Measurements from ENCODE around the gene PPFIBP1.
"Not testable (repeated sequence)": the region's sequence is repeated elsewhere in the genome, so short reads cannot be mapped to it uniquely, and the experiment has no call there.

PPFIBP1 gene

DNA sequence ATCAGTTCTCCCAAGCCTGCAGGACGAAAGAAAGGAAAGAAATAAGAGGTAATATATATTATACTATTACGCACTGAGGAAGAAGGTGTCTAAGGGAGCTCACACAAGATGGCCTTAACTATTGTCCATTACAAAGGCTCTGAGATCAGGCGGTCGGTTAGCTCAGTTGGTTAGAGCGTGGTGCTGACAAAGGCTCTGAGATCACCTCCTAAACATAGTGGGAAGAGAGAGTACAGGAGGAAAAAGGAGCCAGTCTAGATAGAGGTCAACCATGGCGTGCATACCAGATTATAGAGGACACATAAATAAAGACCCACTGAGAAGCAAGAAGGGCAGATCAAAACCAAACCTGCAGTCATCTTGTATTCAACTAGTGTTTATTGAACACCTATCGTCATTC is 118.9 kb downstream of the PPFIBP1 start:
- H3K9me3 ChIP-seq (ENCODE audit: control insufficient read depth, low read length); H3K4me3 ChIP-seq (ENCODE audit: extremely low read depth, insufficient read depth, low read length, poor library complexity, severe bottlenecking); H3K27ac ChIP-seq (ENCODE audit: low read depth, low read length, severe bottlenecking): not testable (repeated sequence)
- Histone ChIP-seq H3K36me3 (ENCODE audit: control insufficient read depth, insufficient read depth, low read length) (peaks cover 48% of the 10 kb centered on the region), H3K4me1 (ENCODE audit: control insufficient read depth, insufficient read depth, low read length, poor library complexity, severe bottlenecking) (peaks cover 12% of the 10 kb centered on the region)
- WGBS, 2 experiments (ENCODE audit: insufficient coverage in 2 of 2) = no CpG with 5 or more reads among the region's 7 CpGs

DNA sequence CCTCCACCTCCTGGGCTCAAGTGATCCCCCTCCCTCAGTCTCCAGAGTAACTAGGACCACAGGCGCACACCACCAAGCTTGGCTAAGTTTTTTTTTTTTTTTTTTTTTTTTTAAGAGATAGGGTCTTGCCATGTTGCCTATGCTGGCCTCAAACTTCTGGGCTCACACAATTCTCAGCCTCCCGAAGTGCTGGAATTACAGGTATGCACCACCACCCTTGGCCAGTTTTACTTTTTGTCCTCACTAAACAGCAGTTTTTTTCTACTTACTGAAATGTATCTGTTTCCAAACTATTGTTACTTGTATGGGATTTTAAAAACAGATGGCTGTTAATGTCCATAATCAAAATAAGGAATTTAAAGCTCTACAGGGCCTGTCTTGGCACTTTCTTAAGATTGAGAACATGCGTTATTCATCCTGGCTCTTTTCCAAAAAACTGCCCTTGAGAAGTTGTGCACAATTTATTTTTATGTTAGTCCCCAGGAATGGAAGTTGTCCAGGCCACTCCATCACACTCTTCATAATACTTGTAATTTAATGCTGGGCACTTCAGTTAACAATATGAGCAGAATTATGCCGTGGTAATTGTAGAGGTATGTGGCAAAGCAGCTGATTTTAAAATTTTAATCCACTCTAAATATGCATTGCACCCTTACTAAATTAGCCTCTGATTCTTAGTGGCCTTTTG is 120.3 kb downstream of the PPFIBP1 start:
- WGBS, 2 experiments (ENCODE audit: insufficient coverage in 2 of 2) = 43 to 70% methylated on average over 1 to 2 of the region's 4 CpGs
- H3K4me1 ChIP-seq (ENCODE audit: control insufficient read depth, insufficient read depth, low read length, poor library complexity, severe bottlenecking) = peaks cover 12% of the 10 kb centered on the region
- no peaks in the 10 kb centered on the region for H3K9me3 ChIP-seq (ENCODE audit: control insufficient read depth, low read length)
- peaks cover 53% of the 10 kb centered on the region for H3K36me3 ChIP-seq (ENCODE audit: control insufficient read depth, insufficient read depth, low read length)
- H3K4me3 ChIP-seq (ENCODE audit: extremely low read depth, insufficient read depth, low read length, poor library complexity, severe bottlenecking) = no peak overlapping the region
- no peak overlapping the region for H3K27ac ChIP-seq (ENCODE audit: low read depth, low read length, severe bottlenecking)

DNA sequence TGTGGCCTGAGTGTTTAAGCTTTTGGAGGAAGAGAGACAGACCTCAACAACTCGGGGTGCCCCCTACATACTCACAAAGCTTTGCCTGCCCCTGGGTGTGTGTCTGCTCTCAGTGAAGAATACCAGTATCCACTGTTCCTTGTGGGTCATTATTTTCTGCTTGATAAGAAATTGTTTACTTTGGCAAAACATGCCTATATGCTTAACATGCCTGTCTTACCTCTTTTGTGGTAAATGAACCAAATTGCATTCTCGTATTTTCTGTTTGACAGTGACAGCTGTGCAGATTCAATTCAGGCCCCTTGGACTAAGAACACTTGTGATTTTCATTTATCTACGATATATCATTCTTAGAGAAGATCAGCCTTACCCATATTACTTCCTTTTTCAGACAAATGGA is 121.7 kb downstream of the PPFIBP1 start:
- H3K4me3 ChIP-seq (ENCODE audit: extremely low read depth, insufficient read depth, low read length, poor library complexity, severe bottlenecking) = no peak overlapping the region
- H3K36me3 ChIP-seq (ENCODE audit: control insufficient read depth, insufficient read depth, low read length) = peaks cover 63% of the 10 kb centered on the region
- no peaks in the 10 kb centered on the region for H3K9me3 ChIP-seq (ENCODE audit: control insufficient read depth, low read length)
- WGBS, 2 experiments (ENCODE audit: insufficient coverage in 2 of 2) = 100% methylated on average over 1 of the region's 3 CpGs
- peaks cover 12% of the 10 kb centered on the region for H3K4me1 ChIP-seq (ENCODE audit: control insufficient read depth, insufficient read depth, low read length, poor library complexity, severe bottlenecking)
- no peak overlapping the region for H3K27ac ChIP-seq (ENCODE audit: low read depth, low read length, severe bottlenecking)

DNA sequence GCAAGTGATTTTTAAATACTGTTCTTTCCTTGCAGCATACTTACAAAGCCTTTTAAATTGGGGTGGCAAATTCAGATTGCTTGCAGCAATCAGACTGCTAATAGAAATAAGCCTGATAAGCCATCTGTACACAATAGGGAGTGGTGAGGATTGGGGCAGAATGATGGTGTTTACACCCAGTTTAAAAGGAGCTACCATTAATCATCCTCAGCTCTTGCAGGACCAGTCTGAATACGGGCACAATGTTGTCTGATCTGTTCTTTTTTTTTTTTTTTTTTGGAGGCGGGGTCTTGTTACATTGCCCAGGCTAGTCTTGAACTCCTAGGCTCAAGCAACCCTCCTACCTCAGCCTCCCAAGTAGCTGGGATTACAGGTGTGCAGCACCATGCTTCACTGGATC is 122.1 kb downstream of the PPFIBP1 start:
- Histone ChIP-seq H3K27ac (ENCODE audit: low read depth, low read length, severe bottlenecking) (no peak overlapping the region), H3K36me3 (ENCODE audit: control insufficient read depth, insufficient read depth, low read length) (peaks cover 61% of the 10 kb centered on the region), H3K9me3 (ENCODE audit: control insufficient read depth, low read length) (no peaks in the 10 kb centered on the region), H3K4me1 (ENCODE audit: control insufficient read depth, insufficient read depth, low read length, poor library complexity, severe bottlenecking) (peaks cover 8% of the 10 kb centered on the region), H3K4me3 (ENCODE audit: extremely low read depth, insufficient read depth, low read length, poor library complexity, severe bottlenecking) (no peak overlapping the region)
- WGBS, 2 experiments (ENCODE audit: insufficient coverage in 2 of 2) = no CpG with 5 or more reads among the region's 2 CpGs

DNA sequence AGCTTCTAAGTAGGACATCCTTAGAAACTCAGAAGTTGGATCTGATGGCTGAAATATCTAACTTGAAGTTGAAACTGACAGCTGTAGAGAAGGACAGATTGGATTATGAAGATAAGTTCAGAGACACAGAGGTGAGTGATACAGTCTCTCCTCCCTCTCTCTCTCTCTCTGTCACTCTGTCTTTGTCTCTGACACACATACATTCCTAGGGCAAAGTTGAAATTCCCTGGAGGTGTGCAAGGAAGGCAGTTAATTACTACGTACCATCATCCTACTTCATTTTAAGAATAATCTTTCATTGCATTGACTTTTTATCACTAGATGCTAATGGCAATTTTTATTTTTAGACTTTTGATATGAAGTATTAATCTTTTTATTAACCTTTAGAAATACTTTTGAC is 126.0 kb downstream of the PPFIBP1 start:
- Histone ChIP-seq H3K9me3 (ENCODE audit: control insufficient read depth, low read length) (no peaks in the 10 kb centered on the region), H3K4me1 (ENCODE audit: control insufficient read depth, insufficient read depth, low read length, poor library complexity, severe bottlenecking) (peaks cover 6% of the 10 kb centered on the region), H3K36me3 (ENCODE audit: control insufficient read depth, insufficient read depth, low read length) (peaks cover 67% of the 10 kb centered on the region), H3K27ac (ENCODE audit: low read depth, low read length, severe bottlenecking) (no peak overlapping the region), H3K4me3 (ENCODE audit: extremely low read depth, insufficient read depth, low read length, poor library complexity, severe bottlenecking) (no peak overlapping the region)
- no CpG with 5 or more reads among the region's 1 CpG for WGBS, 2 experiments (ENCODE audit: insufficient coverage in 2 of 2)

DNA sequence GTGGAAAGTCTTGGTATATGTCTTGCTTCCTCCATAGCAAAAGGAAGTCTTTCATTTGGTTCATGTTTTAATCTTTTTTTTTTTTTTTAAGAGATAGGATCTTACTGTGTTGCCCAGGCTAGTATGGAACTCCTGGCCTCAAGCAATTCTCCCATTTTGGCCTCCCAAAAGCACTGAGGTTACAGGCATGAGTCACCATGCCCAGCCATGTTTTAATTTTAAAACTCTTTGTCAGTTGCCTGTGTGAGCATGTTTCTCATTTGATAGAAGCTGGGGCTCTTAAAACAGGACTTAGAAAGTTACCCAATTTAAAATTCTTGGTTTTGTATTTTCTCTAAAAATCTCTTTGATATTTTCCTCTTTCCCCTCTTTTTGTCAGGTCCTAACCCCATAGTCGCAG is 127.2 kb downstream of the PPFIBP1 start:
- Histone ChIP-seq H3K4me3 (ENCODE audit: extremely low read depth, insufficient read depth, low read length, poor library complexity, severe bottlenecking) (no peak overlapping the region), H3K36me3 (ENCODE audit: control insufficient read depth, insufficient read depth, low read length) (peaks cover 62% of the 10 kb centered on the region), H3K9me3 (ENCODE audit: control insufficient read depth, low read length) (no peaks in the 10 kb centered on the region), H3K4me1 (ENCODE audit: control insufficient read depth, insufficient read depth, low read length, poor library complexity, severe bottlenecking) (no peaks in the 10 kb centered on the region), H3K27ac (ENCODE audit: low read depth, low read length, severe bottlenecking) (no peak overlapping the region)
- WGBS, 2 experiments (ENCODE audit: insufficient coverage in 2 of 2) = no CpG with 5 or more reads among the region's 1 CpG

DNA sequence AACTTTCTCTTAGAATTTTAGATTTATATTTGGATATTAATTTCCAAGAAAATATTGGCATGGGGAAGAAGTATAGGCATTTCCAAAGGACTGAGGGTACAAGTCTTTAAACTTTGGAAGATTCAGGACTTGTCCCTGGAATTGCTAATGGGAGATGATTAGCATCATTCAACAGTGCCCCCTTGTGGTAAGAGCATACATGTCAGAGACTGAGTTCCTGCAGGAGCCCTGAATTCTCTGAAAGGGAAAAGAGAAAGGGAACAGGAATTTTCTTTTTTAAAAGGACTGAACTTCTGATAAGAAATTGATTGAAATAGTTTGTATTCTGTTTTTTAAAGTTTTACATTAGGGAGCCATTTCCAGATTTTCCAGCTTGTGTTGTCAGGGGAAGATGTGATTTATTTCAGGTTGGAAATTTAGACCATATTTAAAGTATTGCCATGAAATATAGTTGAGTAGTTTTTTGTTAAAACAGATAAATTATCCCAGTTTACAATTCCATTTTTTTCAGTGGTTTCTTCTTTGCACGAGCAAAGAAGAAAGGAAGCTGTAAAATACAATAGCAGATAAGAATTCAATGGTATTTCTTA is 128.3 kb downstream of the PPFIBP1 start:
- H3K4me3 ChIP-seq (ENCODE audit: extremely low read depth, insufficient read depth, low read length, poor library complexity, severe bottlenecking) = no peak overlapping the region
- H3K36me3 ChIP-seq (ENCODE audit: control insufficient read depth, insufficient read depth, low read length) = peaks cover 63% of the 10 kb centered on the region
- no peaks in the 10 kb centered on the region for H3K9me3 ChIP-seq (ENCODE audit: control insufficient read depth, low read length)
- no peak overlapping the region for H3K27ac ChIP-seq (ENCODE audit: low read depth, low read length, severe bottlenecking)
- WGBS, 2 experiments (ENCODE audit: insufficient coverage in 2 of 2) = no CpG with 5 or more reads among the region's 1 CpG
- H3K4me1 ChIP-seq (ENCODE audit: control insufficient read depth, insufficient read depth, low read length, poor library complexity, severe bottlenecking) = no peaks in the 10 kb centered on the region

DNA sequence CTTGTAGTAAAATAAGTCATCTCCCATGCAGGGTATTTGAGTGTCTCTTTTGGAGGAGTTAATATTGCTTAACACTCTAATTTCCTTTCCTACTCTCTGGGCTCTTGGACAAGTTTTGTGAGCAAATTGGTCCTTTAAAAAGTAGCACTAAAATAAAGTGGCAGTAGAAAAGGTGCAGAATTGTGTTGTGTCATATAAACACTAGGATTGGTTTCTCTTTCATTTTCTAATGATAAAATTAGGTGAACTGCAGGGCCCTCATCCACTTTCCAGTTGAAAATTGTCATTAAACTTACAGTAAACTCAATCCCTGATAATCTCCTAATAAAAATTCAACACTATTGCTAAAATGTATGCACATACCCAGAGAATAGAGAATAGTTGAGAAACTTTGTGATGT is 129.7 kb downstream of the PPFIBP1 start:
- Histone ChIP-seq H3K4me3 (ENCODE audit: extremely low read depth, insufficient read depth, low read length, poor library complexity, severe bottlenecking) (no peak overlapping the region), H3K27ac (ENCODE audit: low read depth, low read length, severe bottlenecking) (no peak overlapping the region), H3K36me3 (ENCODE audit: control insufficient read depth, insufficient read depth, low read length) (peaks cover 66% of the 10 kb centered on the region), H3K9me3 (ENCODE audit: control insufficient read depth, low read length) (no peaks in the 10 kb centered on the region), H3K4me1 (ENCODE audit: control insufficient read depth, insufficient read depth, low read length, poor library complexity, severe bottlenecking) (no peaks in the 10 kb centered on the region)

DNA sequence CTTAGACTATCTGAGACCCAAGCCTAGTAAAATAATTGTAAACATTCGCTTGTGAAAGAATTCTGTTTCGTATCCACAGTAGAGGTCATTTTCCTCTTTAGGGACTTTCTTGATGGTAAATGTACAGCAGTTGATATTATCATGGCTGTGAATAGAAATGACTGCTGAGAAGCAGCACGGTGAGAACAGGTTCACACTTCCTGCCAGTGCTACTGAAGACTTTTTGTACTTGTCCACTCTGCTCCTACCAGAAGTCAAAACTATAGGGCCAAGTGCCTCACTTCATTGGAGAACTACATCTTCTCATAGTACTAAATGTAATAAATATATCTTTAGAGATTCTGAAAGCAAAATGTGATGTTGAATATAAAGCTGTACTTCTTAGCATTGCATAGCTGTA is 131.5 kb downstream of the PPFIBP1 start:
- not testable (repeated sequence) for H3K4me3 ChIP-seq (ENCODE audit: extremely low read depth, insufficient read depth, low read length, poor library complexity, severe bottlenecking); H3K27ac ChIP-seq (ENCODE audit: low read depth, low read length, severe bottlenecking); H3K9me3 ChIP-seq (ENCODE audit: control insufficient read depth, low read length); H3K4me1 ChIP-seq (ENCODE audit: control insufficient read depth, insufficient read depth, low read length, poor library complexity, severe bottlenecking)
- peaks cover 69% of the 10 kb centered on the region for H3K36me3 ChIP-seq (ENCODE audit: control insufficient read depth, insufficient read depth, low read length)
- 100% methylated on average over 2 of the region's 3 CpGs; no CpG with 5 or more reads in 1 of the 2 experiments for WGBS, 2 experiments (ENCODE audit: insufficient coverage in 2 of 2)

DNA sequence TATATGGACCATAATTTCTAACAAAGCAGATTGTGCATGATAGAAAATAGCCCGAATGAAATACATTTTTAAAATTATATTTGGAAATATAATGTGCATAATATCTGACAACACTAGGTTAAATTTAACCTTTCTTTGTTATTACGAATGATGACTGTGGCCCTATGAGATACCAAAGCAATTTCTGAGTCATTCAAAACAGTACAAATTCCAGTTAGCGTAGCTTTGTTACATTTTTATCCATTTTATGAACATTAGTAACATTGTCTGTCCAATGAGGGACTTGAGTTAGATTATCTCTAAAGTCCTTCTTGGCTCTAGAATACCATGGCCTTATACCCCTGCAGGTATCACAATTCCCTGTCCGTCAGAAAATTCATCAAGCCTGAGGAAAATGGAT is 133.3 kb downstream of the PPFIBP1 start:
- peaks cover 79% of the 10 kb centered on the region for H3K36me3 ChIP-seq (ENCODE audit: control insufficient read depth, insufficient read depth, low read length)
- H3K4me1 ChIP-seq (ENCODE audit: control insufficient read depth, insufficient read depth, low read length, poor library complexity, severe bottlenecking) = no peaks in the 10 kb centered on the region
- WGBS, 2 experiments (ENCODE audit: insufficient coverage in 2 of 2) = no CpG with 5 or more reads among the region's 4 CpGs

DNA sequence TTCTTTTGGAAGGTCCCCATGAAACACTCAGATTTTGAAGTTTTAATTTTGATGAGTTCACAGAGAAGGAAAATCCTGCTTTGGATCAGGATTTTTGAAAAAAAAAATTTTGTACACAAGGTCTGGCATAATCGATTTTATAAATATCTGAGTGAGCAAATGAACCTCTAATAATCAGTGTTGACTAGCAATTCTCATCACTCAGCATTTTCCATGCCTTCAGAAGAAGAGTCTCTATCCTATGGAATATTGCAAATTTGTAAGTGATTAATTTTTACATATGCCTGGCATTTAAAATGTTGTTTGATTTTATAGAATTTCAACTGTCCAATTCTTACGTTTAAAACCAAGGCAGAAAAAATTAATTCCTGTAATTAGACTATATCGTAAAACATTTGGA is 141.7 kb downstream of the PPFIBP1 start:
- Histone ChIP-seq H3K27ac (ENCODE audit: low read depth, low read length, severe bottlenecking) (no peak overlapping the region), H3K4me3 (ENCODE audit: extremely low read depth, insufficient read depth, low read length, poor library complexity, severe bottlenecking) (no peak overlapping the region), H3K4me1 (ENCODE audit: control insufficient read depth, insufficient read depth, low read length, poor library complexity, severe bottlenecking) (no peaks in the 10 kb centered on the region), H3K9me3 (ENCODE audit: control insufficient read depth, low read length) (no peaks in the 10 kb centered on the region), H3K36me3 (ENCODE audit: control insufficient read depth, insufficient read depth, low read length) (peaks cover 82% of the 10 kb centered on the region)
- 100% methylated on average over 1 of the region's 3 CpGs; no CpG with 5 or more reads in 1 of the 2 experiments for WGBS, 2 experiments (ENCODE audit: insufficient coverage in 2 of 2)

More for the DNA sequence above, 133.3 kb downstream of the PPFIBP1 start:
- Histone ChIP-seq H3K4me3 (ENCODE audit: extremely low read depth, insufficient read depth, low read length, poor library complexity, severe bottlenecking) (no peak overlapping the region), H3K9me3 (ENCODE audit: control insufficient read depth, low read length) (no peaks in the 10 kb centered on the region), H3K27ac (ENCODE audit: low read depth, low read length, severe bottlenecking) (no peak overlapping the region)
